Nephron (organoid): ENCODE data around the gene IL17A.

Experiments used
- H3K27ac Mint-ChIP-seq, 3 experiments: 2 replicates each; pipeline ENCODE4 v1.8.0; 2020; ENCODE audit warnings: mixed read lengths in 3 of 3, mild to moderate bottlenecking in 2 of 3, moderate library complexity in 1 of 3
- H3K27me3 Mint-ChIP-seq: 2 replicates; pipeline ENCODE4 v1.8.0; 2021; ENCODE audit warnings: low read depth, mild to moderate bottlenecking, moderate library complexity, mixed read lengths
- H3K36me3 Mint-ChIP-seq: 2 replicates; pipeline ENCODE4 v1.8.0; 2020; ENCODE audit warnings: low read depth, mixed read lengths
- H3K4me1 Mint-ChIP-seq: 2 replicates; pipeline ENCODE4 v1.8.0; 2020; ENCODE audit warnings: mixed read lengths
- H3K4me3 Mint-ChIP-seq, 3 experiments: 2 replicates each; pipeline ENCODE4 v1.8.0; 2020; ENCODE audit warnings: mild to moderate bottlenecking in 3 of 3, mixed read lengths in 3 of 3, moderate library complexity in 2 of 3
- H3K9me3 Mint-ChIP-seq: 2 replicates; pipeline ENCODE4 v1.8.0; 2020; ENCODE audit warnings: mixed read lengths
- CTCF ChIP-seq, 3 experiments: fragments of 200-600 bp; sonication (generic); IDR thresholded peaks; one replicate each; pipeline ENCODE4 v1.5.0; 2021; ENCODE audit warnings: antibody characterized with exemption in 3 of 3; ENCODE audit not compliant: unreplicated experiment in 3 of 3

IL17A gene

GRCh38 chr6:52209770-52210169 lies 23.6 kb downstream of the IL17A start:
- no peak overlapping the region for H3K27ac Mint-ChIP-seq
- no peak for TF ChIP-seq CTCF (IDR thresholded peaks at IDR 0.05; ENCODE audit: unreplicated experiment in 3 of 3)
- peaks cover 8% of the 10 kb centered on the region for H3K9me3 Mint-ChIP-seq
- H3K36me3 Mint-ChIP-seq, result no peaks in the 10 kb centered on the region
- H3K4me3 Mint-ChIP-seq, result no peak overlapping the region
- H3K4me1 Mint-ChIP-seq, result no peaks in the 10 kb centered on the region
- no peaks in the 10 kb centered on the region for H3K27me3 Mint-ChIP-seq

GRCh38 chr6:52210227-52210626 lies 24.1 kb downstream of the IL17A start:
- Mint-ChIP-seq H3K4me3 (no peak overlapping the region), H3K27ac (no peak overlapping the region), H3K36me3 (no peaks in the 10 kb centered on the region), H3K27me3 (no peaks in the 10 kb centered on the region), H3K4me1 (no peaks in the 10 kb centered on the region), H3K9me3 (peaks cover 8% of the 10 kb centered on the region)
- no peak for TF ChIP-seq CTCF (IDR thresholded peaks at IDR 0.05; ENCODE audit: unreplicated experiment in 3 of 3)

DNA sequence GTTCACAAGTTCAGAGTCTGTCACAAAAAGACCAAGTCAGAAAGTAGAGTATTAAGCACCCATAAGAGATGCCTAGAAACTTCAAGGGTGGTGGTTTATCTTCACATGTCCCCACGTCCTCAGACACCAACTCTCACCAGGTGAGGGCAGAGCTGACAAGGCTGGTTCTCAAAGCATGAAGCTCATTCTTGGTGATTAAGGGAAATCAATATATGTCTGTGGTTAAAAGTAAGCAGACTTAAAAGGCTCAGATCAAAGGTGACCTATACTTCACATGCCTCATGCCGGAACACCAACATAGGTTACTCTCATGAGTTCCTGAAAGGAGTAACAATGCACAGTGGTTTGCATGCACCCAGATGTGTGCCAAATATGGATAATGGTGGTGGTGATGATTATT lies 27.0 kb downstream of the IL17A start:
- H3K9me3 Mint-ChIP-seq, result no peaks in the 10 kb centered on the region
- no peak overlapping the region for H3K27ac Mint-ChIP-seq
- H3K27me3 Mint-ChIP-seq, result no peaks in the 10 kb centered on the region
- no peak for TF ChIP-seq CTCF (IDR thresholded peaks at IDR 0.05; ENCODE audit: unreplicated experiment in 3 of 3)
- no peak overlapping the region for H3K4me3 Mint-ChIP-seq
- no peaks in the 10 kb centered on the region for H3K36me3 Mint-ChIP-seq
- no peaks in the 10 kb centered on the region for H3K4me1 Mint-ChIP-seq

- no peaks in the 10 kb centered on the region for H3K4me1 Mint-ChIP-seq
- H3K9me3 Mint-ChIP-seq, result no peaks in the 10 kb centered on the region
- H3K36me3 Mint-ChIP-seq, result no peaks in the 10 kb centered on the region
- no peak for TF ChIP-seq CTCF (IDR thresholded peaks at IDR 0.05; ENCODE audit: unreplicated experiment in 3 of 3)
- no peaks in the 10 kb centered on the region for H3K27me3 Mint-ChIP-seq
- no peak overlapping the region for H3K4me3 Mint-ChIP-seq
- no peak overlapping the region for H3K27ac Mint-ChIP-seq
Observed at GRCh38 chr6:52215787-52216186, 29.6 kb downstream of the IL17A start.

DNA sequence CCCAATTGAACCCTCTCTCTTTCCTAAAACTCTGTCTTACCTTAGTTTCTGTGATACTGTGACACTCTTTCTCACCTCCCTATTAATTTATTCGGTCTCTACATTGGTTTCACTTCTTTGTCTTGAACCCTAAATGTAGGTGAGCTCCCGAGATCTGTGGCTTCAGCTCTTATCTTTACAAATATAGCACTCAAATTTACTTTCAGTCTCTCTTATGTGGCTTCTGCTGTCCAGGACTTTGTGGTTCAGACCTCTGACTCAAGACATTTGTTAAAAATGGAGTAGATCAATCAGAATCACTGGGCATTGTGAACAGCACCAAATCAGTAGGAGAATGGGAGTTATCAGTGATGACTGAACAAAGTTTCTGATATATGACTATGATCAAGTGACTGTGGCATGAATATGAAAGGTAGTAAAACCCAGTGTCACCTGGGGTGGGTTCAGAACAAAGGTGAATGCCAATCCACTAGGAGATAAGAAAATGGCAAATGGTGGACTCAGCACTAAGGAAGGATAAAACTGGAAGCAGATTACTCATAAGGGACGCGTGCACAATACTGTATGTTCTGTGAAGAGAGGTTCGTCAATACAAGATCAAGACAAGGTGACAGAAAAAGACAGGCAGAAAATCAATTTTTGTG lies 30.9 kb downstream of the IL17A start:
- Mint-ChIP-seq H3K27me3 (no peaks in the 10 kb centered on the region), H3K4me1 (no peaks in the 10 kb centered on the region), H3K9me3 (no peaks in the 10 kb centered on the region), H3K27ac (no peak overlapping the region), H3K36me3 (no peaks in the 10 kb centered on the region), H3K4me3 (no peak overlapping the region)
- no peak for TF ChIP-seq CTCF (IDR thresholded peaks at IDR 0.05; ENCODE audit: unreplicated experiment in 3 of 3)

DNA sequence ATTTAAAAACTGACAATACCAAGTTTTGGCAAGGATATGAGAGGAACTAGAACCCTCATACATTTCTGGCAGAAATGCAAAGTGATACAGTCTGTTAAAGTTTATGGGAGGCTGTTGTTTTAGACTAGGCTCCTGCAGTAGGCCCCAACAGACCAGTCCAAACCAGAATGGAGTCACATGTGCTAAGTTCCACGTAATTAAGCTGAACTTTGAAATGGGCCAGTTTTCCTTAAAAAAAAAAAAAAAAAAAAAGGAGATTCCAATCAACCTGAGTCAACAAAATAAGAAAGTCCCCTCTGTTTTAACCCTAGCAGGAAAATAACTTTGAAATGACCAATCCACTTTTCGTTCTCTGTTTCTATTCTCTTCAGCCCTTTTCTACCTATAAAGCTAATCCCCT lies 31.6 kb downstream of the IL17A start:
- Mint-ChIP-seq H3K4me3 (no peak overlapping the region), H3K36me3 (no peaks in the 10 kb centered on the region), H3K9me3 (no peaks in the 10 kb centered on the region), H3K27ac (no peak overlapping the region), H3K27me3 (no peaks in the 10 kb centered on the region), H3K4me1 (no peaks in the 10 kb centered on the region)
- no peak for TF ChIP-seq CTCF (IDR thresholded peaks at IDR 0.05; ENCODE audit: unreplicated experiment in 3 of 3)
